GM19238 (cell line): ENCODE data around the gene HS3ST2.
"Not testable (repeated sequence)": the region's sequence is repeated elsewhere in the genome, so short reads cannot be mapped to it uniquely, and the experiment has no call there.

Experiments used
- DNase-seq: peaks from one replicate; pipeline ENCODE4 v3.0.0; 2011; ENCODE audit warnings: low spot score; ENCODE audit not compliant: insufficient read length

Gene HS3ST2

DNA sequence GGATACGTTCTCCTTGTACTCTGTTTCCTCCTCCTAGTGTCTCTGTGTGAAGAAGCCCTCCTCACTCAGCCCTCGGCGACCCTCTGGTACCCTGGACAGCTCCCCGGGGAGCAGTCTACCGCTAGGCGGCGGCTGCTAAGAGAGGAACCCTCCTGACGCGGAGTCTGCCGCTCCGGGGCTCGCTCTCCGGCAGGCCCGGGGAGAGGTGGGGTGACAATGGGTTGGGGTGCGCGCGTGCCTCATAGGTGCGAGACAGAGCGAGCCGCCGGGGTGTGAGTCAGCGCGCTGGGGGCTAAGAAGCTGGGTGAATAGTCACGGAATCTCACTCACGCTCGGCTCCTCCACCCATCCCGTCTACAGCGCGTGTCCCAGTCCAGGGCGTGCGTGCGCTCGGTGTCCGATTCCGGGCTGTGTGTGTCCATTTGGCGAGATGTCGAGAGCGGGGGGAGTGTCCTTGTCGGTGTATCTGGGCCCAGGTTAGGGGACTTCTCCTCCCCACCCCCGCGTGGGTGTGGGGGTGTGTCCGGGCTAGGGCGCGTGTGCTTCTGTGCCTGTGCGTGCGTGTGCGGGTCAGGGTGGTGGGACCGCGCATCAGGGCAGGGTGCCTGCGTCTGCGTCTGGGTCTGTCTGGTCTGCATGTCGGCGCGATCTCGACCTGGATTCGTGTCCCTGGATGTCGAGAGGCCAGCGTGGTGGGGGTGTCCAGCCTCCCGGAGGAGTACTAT, 577 bp upstream of the HS3ST2 start:
- DNase-seq: no peak

DNA sequence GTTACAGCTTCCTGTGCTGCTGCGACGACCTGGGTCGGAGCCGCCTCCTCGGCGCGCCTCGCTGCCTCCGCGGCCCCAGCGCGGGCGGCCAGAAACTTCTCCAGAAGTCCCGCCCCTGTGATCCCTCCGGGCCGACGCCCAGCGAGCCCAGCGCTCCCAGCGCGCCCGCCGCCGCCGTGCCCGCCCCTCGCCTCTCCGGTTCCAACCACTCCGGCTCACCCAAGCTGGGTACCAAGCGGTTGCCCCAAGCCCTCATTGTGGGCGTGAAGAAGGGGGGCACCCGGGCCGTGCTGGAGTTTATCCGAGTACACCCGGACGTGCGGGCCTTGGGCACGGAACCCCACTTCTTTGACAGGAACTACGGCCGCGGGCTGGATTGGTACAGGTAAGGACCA, 746 bp downstream of the HS3ST2 start:
- no peak for DNase-seq

DNA sequence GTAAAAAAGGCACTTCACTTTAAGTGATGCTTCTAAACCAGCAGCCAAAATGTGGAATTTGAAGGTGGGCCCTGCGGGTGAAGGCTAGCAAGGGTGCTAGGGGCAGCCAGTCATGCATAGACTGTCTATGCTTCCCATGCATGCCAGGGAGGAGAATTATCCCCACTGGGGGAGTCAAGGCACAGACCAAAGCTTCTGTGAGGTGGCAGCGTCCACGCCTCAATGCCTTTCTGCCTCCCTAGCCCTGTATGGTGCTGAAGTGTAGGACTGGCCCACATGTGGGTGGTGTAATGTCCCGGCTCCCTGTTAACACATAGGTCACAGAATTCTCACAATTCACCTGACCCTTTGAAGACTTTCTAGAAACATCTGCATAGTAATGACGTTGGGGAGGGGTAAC, 1.9 kb downstream of the HS3ST2 start:
- no peak for DNase-seq

DNA sequence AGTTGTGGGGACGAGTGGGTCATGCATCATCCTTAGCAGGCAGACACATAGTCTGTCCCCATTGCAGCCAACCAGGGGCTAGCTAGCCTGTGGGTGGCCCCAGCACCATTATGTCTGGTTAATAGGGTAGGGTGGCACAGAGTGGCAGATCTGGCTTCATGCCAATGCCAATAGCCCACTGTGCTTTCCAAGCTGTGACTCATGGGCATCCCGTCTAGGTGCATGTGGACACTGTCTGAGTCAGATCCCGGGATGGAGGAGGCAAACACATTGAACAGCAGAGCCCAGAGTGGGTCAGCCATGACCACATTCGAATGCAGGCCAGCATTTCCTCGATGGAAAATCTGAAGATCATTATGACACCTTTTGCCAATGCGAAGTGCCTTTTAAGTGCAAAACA, 2.5 kb downstream of the HS3ST2 start:
- DNase-seq: no peak

DNA sequence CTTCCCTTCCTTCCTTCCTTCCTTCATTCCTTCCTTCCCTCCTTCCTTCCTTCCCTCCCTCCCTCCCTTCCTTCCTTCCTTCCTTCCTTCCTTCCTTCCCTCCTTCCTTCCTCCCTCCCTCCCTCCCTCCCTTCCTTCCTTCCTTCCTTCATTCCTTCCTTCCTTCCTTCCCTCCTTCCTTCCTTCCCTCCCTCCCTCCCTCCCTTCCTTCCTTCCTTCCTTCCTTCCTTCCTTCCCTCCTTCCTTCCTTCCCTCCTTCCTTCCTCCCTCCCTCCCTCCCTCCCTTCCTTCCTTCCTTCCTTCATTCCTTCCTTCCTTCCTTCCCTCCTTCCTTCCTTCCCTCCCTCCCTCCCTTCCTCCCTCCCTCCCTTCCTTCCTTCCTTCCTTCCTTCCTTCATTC, 4.8 kb downstream of the HS3ST2 start:
- not testable (repeated sequence) for DNase-seq

DNA sequence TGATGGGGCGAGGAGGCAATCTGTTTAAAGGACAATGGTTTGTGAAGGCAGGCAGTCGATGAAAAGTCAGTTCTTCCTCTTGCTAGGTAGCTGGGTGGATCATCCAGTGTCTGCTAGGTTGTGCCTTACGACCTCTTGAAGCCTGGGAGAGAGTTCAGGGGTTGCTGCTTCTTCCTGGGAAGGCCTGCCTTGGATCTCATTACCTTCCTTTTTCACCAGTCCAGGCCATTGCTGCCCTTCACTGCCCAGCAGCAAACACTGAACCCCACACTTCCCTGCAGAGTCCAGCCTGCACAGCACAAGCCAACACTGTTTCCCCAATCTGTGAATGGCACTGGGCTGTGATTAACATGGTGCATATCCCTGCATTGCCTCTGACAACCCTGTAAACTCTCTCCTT, 24.7 kb downstream of the HS3ST2 start:
- DNase-seq: no peak

DNA sequence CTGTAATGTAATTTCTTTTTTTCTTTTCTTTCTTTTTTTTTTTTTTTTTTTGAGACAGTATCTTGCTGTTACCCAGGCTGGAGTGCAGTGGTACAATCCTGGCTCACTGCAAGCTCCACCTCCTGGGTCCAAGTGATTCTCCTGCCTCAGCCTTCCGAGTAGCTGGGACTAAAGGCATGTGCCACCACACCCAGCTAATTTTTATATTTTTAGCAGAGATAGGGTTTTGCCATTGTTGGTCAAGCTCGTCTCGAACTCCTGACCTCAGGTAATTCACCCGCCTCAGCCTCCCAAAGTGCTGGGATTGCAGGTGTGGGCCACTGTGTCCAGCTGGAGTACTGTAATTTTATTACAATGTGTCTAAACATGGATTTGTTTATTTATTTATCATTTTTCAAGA, 28.1 kb downstream of the HS3ST2 start:
- not testable (repeated sequence) for DNase-seq

DNA sequence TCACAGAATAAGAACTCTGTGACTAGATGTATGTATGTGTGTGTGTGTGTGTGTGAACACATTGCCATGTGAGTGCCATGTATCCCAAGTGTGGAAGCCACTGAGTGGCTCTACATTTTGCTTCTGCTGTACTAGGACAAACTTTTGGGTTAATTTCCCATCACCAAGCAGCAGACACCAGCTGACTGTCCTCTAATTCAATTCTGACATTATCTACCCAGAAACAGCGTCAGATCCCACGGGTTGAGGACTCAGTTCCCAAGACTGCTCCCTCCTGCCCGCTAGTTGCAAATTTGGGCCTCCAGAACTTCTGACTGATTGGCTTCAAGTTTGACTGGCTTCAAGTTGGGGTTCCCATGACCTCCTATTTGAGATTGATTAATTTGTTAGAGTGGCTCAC, 29.2 kb downstream of the HS3ST2 start:
- no peak for DNase-seq

DNA sequence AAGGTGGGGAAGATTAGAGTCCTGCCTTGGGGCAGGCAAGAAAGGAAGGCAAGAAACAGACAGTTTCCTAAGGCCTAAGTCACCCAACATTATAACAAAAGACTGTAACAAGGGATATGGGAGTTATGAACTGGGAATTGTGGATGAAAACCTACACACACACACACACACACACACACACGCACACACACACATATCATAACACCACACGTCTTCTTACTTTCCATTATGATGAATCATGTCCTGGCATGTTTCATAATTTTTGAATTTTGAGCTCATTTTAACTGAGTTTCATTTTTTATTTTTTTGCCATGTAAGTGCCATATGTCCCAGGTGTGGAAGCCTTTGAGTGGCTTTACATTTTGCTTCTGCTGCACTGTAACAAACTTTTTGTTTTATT, 29.9 kb downstream of the HS3ST2 start:
- no peak for DNase-seq

DNA sequence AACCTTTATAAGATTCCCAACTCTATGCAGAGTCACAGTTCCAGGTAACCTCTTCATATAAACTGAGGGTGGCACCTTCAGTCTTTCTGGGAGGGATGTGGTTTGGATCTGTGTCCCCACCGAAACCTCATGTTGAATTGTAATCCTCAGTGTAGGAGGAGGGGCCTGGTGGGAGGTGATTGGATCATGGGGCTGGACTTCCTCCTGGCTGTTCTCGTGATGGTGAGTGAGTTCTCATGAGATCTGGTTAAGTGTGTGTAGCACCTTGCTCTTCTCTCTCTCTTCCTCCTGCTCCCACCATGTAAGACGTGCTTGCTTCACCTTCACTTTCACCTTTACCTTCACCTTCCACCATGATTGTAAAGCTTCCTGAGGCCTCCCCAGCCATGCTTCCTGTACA, 30.5 kb downstream of the HS3ST2 start:
- DNase-seq: no peak

DNA sequence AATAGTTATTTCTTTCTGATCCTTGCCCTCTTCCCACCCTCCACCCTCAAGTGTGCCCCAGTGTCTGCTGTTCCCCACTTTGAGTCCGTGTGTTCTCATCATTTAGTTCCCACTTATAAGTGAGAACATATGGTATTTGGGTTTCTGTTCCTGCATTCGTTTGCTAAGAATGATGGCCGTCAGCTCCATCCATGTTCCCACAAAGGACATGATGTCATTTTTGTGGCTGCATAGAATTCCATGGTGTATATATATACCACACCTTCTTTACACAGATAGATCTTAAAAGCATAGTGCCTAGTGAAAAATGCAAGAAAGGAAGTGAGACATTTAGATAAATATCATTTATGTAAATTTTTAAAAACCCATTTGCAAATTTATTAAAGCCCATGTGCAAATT, 33.1 kb downstream of the HS3ST2 start:
- DNase-seq: no peak

DNA sequence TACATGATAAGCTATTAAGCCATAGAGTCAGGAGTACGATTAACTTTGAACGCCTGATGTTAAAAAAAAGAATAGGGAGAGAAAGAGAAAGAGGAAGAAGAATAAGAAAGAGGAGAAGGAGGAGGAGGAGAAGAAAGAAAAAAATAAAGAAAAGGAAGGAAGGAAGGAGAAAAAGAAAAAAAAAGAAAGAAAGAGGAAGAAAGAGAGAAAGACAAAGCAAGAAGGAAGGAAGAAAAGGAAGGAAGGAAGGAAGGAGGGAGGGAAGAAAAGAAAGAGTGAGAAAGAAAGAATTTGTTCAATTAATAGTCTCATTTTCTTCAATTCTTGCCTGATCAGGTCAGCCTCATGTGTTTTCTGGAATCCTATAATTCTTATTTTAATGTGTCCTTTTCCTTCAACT, 33.7 kb downstream of the HS3ST2 start:
- no peak for DNase-seq

DNA sequence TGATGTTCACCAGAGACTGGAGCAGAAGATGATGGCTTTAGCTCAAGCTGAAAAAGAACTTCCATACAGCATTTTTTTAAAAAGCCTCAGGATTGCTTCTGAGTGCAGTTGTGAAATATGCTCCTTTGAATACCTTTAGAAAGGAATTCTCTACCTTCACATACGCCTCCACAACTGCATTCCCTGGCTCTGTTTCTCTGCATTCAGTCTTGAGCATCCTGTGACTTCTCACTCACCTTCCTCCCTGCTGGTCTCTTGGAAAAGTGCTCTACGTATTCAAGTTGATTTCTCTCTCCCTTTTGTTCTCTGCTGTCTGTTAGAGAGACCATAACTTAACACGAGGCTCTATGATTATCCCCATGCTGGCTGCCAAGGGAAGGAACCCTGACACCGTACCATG, 34.5 kb downstream of the HS3ST2 start:
- no peak for DNase-seq

DNA sequence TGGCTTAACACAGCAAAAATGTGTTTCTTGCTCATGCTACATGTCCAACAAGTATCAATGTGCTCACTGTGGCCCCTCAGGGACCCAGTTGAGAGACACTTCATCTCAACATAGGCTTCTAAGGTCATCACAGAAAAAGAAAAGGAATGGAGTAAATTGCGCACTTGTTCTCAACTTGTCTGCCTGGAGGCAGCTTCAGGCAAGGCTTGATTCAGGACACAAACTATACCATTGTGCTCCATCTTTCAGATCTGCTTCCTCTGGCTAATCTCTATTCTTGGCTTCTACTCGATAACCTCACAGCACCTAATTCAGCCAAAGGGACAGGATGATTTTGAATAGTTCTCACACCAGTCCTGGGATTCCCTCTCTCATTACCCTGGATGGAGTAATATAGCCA, 35.6 kb downstream of the HS3ST2 start:
- DNase-seq: no peak

DNA sequence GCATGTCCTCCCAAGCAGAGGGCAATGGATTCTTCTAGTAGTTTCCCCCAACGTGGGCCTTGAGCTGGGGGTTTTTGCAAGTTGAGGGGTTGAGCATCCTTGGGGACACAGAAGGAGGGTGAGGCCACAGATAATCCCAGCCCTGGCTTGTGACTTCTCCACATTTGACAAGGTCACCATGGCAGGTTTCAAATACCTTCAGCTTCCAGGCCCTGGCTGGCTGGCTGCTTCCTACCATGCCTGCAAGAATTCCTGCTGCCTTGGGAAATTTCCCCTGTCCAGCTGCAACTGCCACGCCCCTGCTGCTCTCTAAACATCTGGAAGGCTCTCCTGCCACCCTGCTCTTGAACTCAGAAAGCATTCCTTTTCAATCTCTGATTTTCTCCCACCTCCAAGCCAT, 41.3 kb downstream of the HS3ST2 start:
- DNase-seq: no peak

DNA sequence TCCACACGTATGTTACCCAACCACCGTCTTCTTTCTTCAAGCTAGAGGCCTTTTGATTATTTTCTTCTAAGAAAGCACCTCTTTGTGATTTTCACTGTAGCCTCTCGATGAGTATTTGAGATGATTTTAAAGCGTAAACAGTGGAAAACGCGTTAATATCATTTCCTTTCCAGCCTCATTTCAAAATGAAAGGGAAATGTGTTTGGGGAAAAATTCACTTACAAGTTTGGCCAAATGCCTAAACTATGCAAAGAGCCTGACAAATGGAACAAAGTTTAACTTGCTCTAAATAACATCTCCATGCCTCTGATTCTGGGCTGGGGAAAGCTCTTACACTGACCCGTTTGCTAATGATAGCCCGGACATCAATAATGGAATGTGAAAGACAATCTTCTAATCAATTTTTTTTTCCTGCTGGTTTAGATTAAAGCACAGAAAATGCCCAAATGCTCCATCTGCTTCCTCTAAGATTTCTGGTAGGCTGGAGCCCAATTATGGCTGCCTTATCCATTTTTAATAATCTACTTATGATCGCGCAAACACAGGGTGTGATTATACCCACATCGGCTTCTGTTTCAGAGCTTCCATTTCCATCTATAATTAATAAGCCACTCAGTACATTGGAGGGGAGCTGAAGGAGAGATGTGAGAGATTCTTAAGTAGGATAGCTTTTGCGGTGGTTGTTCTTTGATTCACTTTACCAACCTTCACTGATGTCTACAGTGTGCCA, 43.5 kb downstream of the HS3ST2 start:
- no peak for DNase-seq

DNA sequence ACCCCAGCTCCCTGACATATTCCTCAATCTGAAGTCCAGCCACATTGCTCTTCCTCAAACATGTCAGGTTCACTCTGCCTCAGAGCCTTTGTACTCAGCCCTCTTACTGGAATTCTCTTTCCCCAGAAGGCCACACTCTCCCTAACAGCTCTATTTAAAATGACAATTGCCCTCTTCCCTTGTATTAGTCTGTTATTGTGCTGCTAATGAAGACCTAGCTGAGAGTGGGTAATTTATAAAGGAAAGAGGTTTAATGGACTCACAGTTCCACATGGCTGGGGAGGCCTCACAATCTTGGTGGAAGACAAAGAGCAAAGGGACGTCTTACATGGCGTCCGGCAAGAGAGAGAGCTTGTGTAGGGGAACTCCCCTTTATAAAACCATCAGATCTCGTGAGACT, 46.0 kb downstream of the HS3ST2 start:
- DNase-seq: no peak

DNA sequence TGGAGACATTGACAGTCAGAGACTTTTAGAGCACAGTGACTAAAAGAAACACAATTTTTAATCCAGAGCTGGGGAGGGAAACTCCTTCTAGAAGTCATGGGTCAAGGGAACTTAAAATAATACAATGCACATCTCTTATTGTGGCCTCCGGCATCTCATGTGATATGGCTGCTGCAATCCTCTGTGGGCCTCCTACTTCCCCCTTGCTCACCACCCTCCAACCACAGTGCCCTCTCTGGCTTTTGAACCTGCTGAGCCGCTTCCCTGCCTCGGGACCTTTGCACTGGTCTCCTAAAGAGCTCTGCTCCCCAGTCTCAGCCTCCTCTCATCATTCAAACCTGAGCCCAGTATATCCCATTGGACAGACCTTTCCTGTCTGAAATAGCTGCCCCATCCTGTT, 47.6 kb downstream of the HS3ST2 start:
- DNase-seq: no peak

DNA sequence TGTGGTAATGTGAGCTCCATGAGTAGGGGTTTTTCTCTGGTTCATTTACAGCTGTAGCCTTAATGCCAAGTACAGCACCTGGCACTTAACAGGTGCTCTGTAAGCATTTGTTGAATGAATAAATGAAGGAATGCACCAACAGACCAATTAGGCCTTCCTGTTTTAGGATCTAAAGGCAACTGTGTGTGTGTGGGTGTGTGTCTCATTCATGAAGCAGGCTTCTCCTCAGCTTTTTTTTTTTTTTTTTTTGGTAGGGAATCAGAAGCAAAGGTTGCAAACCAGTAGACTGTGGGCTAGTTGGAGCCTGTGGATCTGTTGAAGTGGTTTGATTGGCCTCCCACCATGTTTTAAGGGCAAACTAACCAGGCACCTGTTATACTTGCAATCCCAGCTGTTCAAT, 48.1 kb downstream of the HS3ST2 start:
- DNase-seq: no peak

DNA sequence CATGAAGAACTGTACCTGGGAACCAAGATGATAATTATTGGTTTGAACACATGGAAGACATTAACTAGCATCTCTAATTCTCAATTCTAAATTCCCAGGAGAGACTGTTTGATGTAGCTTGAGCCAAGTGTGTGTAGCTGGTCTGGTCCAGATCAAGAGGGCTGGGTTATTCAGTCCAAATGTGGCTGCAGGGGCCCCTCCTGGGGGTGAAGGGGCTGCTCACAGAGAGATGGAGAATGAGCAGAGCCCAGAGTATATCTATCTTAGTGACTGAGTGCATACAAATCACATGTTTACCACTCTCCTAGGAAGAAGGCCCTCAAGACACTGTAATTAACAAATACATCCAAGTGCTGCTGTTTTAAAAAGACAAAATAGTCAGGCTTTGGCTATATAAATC, 50.4 kb downstream of the HS3ST2 start:
- DNase-seq: no peak

DNA sequence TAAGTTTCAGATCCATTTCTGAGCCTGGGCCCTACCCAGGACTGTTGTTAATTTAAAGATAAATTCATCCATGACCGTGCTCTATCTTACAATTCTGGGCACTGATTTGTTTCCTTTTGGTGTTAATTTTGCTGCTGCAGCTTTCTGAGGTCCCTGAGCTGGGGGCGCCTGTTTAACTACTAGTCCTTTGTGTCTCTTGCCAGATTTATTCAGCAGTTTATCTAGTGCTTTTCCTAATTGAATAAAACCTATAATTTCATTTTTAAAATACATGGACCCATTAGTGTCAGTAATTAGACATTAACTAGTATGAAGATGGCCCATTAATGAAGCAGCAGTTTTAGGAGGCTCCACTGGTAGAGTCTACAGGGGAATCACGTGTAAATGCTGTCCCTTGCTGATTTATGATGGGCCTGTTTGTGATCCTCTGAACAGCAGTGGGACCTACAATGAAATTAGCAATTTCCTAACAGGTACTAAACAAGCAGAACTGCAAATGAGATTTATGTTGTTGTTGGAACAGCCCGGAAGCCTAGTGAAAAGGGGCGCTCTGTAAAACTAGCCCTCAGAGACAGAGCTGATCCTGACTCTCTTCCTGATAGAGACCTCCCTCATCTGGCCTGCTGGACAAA, 54.7 kb downstream of the HS3ST2 start:
- no peak for DNase-seq

DNA sequence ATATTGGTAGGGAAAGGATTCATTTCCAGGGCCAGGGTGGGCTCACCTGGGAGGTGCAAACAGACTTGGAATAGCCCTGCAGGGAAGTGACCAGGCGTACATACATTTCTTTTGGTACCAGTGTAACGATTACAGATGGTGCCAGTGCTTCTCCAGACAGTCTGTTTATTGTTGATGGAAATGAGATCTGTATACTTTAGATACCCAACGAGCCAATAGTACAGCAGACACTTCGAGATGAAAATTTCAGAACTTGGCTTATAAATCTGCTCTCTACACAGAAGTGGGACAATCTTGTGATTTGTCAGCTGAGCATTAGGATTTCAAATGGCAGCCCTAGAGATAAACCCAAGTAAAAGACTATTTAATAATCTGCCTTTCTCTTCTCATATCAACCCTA, 57.9 kb downstream of the HS3ST2 start:
- DNase-seq: no peak

DNA sequence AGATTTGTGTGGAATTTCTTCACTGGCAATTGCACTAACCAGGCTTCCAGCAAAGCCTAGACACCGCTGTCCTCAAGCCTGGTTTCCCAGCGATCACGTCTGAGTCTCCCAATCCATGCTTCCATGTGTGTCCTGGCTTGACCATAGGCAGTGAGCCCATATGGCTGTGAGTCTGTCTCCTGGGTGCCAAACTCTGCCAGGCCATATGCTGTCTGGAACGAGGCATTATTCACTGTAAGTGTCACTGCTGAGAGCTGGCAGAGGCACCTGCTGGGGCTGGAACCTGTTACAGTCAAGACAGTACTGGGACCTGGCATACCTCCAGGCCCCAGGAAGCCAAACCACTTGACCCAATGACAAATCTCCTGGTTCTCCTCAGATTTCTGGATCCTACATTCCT, 60.4 kb downstream of the HS3ST2 start:
- DNase-seq: no peak
